Measurements from ENCODE around the gene SLC9A3. TPM values are rescaled to one million over a fixed set of nuclear protein-coding genes. Genes with fewer than 3 reads are reported as not detected.

The SLC9A3 gene
- total RNA-seq, 4 donors from 2014 or later = 4.8 to 701 (median 183) TPM

DNA sequence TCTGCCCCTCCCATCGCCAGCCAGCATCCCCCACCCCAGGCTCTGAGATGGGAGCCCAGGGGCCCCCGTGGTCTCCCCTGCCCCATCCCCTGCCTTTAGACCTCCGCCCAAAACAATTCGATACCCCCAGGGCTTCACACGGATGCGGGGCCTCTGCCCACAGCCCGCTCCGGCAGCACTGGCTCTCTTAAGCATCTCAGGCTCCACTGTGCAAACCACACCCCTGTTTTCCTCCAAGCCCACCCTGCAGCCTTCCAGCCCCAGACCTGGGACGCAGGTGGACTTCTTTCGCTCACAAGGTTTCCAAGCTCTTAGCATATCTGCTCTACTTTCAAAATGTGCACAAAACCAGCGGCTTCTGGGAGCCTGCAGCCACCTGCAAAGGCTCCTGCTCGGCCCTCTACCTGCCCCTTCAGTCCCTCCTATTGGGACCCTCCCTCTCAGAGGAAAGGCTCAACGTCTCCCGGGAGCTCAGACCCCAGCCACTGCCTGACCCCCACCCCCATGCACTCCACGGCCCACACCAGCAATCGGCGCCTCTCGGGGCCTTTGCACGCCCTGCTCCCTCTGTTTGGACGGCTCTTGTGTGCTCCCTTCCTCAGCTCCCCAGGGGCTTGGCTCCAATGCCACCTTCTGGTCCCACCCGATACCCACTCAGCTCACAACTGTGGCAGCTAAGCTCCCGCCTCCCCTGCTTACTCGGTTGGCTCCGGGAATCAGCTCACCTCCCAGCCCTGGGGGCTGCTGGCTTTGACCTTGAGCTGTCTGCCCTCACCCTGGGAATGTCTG is 918 bp upstream of the SLC9A3 start:
- TF ChIP-seq, protein P1, sequence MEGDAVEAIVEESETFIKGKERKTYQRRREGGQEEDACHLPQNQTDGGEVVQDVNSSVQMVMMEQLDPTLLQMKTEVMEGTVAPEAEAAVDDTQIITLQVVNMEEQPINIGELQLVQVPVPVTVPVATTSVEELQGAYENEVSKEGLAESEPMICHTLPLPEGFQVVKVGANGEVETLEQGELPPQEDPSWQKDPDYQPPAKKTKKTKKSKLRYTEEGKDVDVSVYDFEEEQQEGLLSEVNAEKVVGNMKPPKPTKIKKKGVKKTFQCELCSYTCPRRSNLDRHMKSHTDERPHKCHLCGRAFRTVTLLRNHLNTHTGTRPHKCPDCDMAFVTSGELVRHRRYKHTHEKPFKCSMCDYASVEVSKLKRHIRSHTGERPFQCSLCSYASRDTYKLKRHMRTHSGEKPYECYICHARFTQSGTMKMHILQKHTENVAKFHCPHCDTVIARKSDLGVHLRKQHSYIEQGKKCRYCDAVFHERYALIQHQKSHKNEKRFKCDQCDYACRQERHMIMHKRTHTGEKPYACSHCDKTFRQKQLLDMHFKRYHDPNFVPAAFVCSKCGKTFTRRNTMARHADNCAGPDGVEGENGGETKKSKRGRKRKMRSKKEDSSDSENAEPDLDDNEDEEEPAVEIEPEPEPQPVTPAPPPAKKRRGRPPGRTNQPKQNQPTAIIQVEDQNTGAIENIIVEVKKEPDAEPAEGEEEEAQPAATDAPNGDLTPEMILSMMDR (IDR thresholded peaks at IDR 0.05) = no peak
- TF ChIP-seq POLR2AphosphoS5 (IDR thresholded peaks at IDR 0.05) = no peak
- no peak for TF ChIP-seq POLR2A (IDR thresholded peaks at IDR 0.05)
- TF ChIP-seq EP300 (IDR thresholded peaks at IDR 0.05; ENCODE audit: low read depth) = no peak
- intact Hi-C loops (cut with DNase I; ENCODE audit: low total_unique reads) = no loop called here
- peaks cover 100% of the 10 kb centered on the region for H3K27me3 ChIP-seq
- no peak overlapping the region for H3K4me3 ChIP-seq
- H3K9me3 ChIP-seq = no peaks in the 10 kb centered on the region
- WGBS, 2 donors (ENCODE audit: low coverage in 1 of 2) = 49% methylated on average over 23 of the region's 24 CpGs; no CpG with 5 or more reads in 1 of the 2 donors
- no peaks in the 10 kb centered on the region for H3K36me3 ChIP-seq
- peaks cover 5 to 21% (median 18%) of the 10 kb centered on the region in 4 donors for H3K4me1 ChIP-seq
- no peak overlapping the region for H3K27ac ChIP-seq
- DNase-seq = no peak
- in situ Hi-C loops (cut with MboI; ENCODE audit: low pct_ligation_motif_present in 1 of 4, low pct_unique_long_range_greater_than_20kb in 1 of 4, low sequenced_read_pairs in 3 of 4) = no loop called here

DNA sequence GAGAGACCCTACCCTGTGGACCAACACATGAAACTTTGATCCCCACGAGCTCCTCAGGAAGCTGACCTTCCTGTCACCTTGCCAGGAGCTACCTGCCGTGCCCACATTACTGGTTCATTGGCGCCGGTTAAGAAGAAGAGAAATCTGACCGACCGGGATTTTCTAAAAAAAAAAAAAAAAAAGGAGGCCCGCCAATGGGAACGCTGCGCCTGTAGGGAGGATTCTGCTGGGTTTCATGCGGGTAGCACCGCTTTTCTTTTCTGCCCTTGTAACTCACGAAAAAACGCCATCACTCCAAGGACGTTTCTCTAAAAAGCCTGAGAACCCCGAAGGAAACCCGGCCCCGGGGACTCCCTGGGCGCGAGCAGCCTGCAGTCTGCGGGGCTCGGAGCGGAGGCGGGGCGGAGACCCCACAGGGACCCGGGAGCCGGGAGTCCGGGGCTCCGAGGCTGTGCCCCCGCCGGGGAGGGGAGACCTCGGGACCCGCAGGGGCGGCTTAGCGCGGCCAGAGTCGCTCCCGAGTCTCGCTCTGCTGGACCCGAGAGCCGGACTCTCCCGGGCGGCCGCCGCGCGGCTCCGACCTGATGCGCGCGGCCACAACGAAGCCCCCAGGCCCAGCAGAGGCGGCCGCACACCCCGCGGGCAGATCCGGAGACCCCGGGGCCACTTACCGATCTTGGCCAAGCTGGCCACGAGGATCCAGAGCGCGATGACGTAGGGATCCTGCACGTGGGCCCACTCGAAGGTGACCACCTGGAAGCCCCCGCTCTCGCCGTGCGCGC is 617 bp downstream of the SLC9A3 start:
- in situ Hi-C loops (cut with MboI; ENCODE audit: low pct_ligation_motif_present in 1 of 4, low pct_unique_long_range_greater_than_20kb in 1 of 4, low sequenced_read_pairs in 3 of 4) (no loop called here), intact Hi-C loops (cut with DNase I; ENCODE audit: low total_unique reads) (no loop called here)
- H3K9me3 ChIP-seq = no peaks in the 10 kb centered on the region
- peak overlapping the region in 1 of 4 donors; percentile 36 for H3K27ac ChIP-seq
- H3K4me1 ChIP-seq = peaks cover 5 to 23% (median 23%) of the 10 kb centered on the region in 4 donors
- TF ChIP-seq, protein P1 (IDR thresholded peaks at IDR 0.05) = no peak
- TF ChIP-seq EP300 (IDR thresholded peaks at IDR 0.05; ENCODE audit: low read depth) = no peak
- no peak for TF ChIP-seq POLR2A (IDR thresholded peaks at IDR 0.05)
- no peak for TF ChIP-seq POLR2AphosphoS5 (IDR thresholded peaks at IDR 0.05)
- 5% methylated on average over 29 of the region's 69 CpGs; no CpG with 5 or more reads in 1 of the 2 donors for WGBS, 2 donors (ENCODE audit: low coverage in 1 of 2)
- H3K36me3 ChIP-seq = no peaks in the 10 kb centered on the region
- H3K4me3 ChIP-seq = peak overlapping the region in 3 of 4 donors; percentile 8 to 44 (median 19)
- H3K27me3 ChIP-seq = peaks cover 96% of the 10 kb centered on the region
- DNase-seq = no peak

DNA sequence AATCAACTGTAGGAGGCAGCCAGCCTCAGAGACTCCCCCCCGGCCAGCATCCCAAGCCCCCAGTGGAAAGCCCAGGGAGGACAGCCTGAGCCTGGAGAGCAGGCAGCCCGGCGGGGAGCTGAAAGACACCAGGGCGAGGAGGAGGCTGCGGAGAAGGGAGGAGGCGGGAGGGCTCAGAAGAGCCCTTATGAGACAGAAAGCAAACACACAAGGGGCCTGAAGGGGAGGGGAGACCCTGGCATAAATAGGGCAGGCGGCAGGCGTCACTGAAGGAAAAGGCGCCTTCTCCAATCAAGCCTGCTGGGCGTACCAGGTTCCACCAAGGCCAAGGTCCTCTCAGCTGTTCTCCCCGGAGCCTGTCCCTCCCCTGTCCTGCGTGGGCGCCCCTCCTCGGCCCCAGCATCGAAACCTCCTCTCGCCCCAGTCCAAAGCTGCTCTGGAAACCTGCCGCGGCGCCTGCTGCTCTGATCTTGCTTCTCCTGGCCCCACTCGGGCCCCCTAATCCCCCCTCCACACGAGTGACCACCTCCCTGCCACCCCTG is 1.3 kb downstream of the SLC9A3 start:
- 20% methylated on average over 1 to 21 of the region's 21 CpGs for WGBS, 2 donors (ENCODE audit: low coverage in 1 of 2)
- H3K4me3 ChIP-seq = peak overlapping the region in 2 of 4 donors; percentile 19 to 44

More for the DNA sequence above, 1.3 kb downstream of the SLC9A3 start:
- H3K4me1 ChIP-seq = peaks cover 5 to 27% (median 23%) of the 10 kb centered on the region in 4 donors
- no peak overlapping the region for H3K27ac ChIP-seq
- no peaks in the 10 kb centered on the region for H3K36me3 ChIP-seq
- peak; percentile 55 for DNase-seq
- TF ChIP-seq EP300 (IDR thresholded peaks at IDR 0.05; ENCODE audit: low read depth) = no peak
- peak in 2 of 3 donors; percentile 5 to 45 for TF ChIP-seq POLR2AphosphoS5 (IDR thresholded peaks at IDR 0.05)
- TF ChIP-seq, protein P1 (IDR thresholded peaks at IDR 0.05) = no peak
- TF ChIP-seq POLR2A (IDR thresholded peaks at IDR 0.05) = peak; percentile 43
- no peaks in the 10 kb centered on the region for H3K9me3 ChIP-seq
- H3K27me3 ChIP-seq = peaks cover 91% of the 10 kb centered on the region
- intact Hi-C loops (cut with DNase I; ENCODE audit: low total_unique reads) (no loop called here), in situ Hi-C loops (cut with MboI; ENCODE audit: low pct_ligation_motif_present in 1 of 4, low pct_unique_long_range_greater_than_20kb in 1 of 4, low sequenced_read_pairs in 3 of 4) (no loop called here)

All from transverse colon (tissue), 4 donors.